CD4-positive, alpha-beta T cell treated with Interleukin-15 for 4 hours (primary cell): ENCODE data around the gene UPF3A.
"Not testable (repeated sequence)": the region's sequence is repeated elsewhere in the genome, so short reads cannot be mapped to it uniquely, and the experiment has no call there.

Experiments
- DNase-seq: peaks from one replicate; pipeline ENCODE4 v3.0.0-alpha.2; 2020; ENCODE audit warnings: low spot score

UPF3A gene

DNA sequence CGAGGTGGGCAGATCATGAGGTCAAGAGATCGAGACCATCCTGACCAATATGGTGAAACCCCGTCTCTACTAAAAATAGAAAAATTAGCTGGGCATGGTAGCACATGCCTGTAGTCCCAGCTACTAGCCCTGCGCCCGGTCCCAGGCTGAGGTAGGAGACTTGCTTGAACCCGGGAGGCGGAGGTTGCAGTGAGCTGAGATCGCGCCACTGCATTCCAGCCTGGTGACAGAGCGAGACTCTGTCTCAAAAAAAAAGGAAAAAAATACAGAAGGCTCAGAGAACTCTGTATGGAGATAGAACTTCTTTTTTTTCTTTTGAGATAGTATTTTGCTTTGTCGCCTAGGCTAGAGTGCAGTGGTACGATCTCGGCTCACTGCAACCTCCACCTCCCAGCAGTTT, 17.1 kb upstream of the UPF3A start:
- DNase-seq, result not testable (repeated sequence)

DNA sequence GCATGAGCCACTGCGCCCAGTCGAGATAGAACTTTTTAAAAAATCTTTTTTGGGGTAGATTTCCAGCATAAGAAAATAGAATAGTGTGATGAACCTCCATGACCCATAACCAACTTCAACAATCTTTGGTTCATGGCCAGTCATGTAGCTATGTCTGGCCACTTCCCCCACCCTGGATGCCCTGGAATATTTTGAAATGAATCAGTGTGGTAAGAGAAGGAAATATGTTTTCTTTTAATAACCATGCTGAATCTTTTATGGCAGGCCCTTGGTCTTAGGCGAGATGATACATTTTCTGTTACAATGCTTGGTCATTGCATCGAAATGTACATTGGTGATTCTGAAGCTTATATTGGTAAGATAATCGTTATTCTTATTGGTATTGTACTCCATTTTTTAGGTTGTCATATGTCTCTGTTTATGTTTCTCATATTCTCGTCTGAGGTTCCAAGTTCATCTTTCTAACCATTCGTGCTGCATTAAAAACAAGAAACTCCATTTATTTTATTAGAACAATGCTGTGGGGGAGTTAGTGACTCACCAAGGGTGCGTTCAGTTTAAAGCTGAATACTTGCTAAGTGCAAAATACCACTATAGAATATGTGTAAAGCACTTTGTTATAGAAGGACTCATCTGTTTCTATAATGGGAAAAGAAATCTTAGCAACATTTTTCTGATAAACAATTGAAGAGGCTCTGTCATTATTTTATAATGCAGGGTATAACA, 16.4 kb upstream of the UPF3A start:
- DNase-seq, result no peak

DNA sequence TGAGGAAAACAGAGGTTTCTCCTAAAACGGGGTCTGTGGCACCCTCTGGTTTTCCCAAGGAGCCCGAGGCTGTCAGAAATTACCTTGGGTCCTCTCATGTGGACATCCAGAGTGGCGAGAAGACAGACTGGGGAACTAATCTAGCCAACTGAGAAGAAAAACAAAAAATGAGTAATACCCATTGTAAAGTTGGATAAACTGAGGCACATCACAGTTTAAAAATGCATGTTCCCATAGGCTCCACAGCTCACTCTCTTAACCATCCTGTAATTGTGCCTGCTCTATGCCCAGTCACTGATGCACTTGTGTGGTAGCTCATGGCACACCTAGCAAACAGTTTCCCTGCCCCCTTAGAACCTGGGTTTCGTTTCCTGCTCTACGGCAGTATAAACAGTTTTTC, 15.2 kb upstream of the UPF3A start:
- no peak for DNase-seq

GRCh38 chr13:114268344-114269280, 12.8 kb upstream of the UPF3A start:
- peak; percentile 24 for DNase-seq

GRCh38 chr13:114269281-114269770, 12.1 kb upstream of the UPF3A start:
- DNase-seq, result no peak

- no peak for DNase-seq
Measured at GRCh38 chr13:114272977-114273376, 8.4 kb upstream of the UPF3A start.

DNA sequence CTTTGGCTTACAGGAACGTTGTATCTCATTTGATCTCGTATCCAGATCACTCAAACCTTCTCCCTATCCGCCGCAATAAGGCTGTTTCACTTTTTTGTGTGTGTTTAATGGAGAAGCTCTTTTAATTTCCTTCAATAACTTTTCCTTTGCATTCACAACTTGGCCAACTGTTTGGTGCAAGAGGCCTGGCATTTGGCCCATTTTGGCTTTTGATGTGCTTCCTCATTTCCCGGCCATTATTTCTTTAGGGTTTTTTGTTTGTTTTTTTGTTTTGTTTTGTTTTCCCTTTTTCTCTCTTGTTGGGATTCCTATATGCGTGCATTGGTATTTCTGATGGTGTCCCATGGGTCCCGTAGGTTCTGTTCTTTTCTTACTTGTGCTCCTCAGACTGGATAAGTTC, 6.1 kb upstream of the UPF3A start:
- DNase-seq, result no peak

- DNase-seq, result no peak
Measured at GRCh38 chr13:114279146-114279545, 2.3 kb upstream of the UPF3A start.

DNA sequence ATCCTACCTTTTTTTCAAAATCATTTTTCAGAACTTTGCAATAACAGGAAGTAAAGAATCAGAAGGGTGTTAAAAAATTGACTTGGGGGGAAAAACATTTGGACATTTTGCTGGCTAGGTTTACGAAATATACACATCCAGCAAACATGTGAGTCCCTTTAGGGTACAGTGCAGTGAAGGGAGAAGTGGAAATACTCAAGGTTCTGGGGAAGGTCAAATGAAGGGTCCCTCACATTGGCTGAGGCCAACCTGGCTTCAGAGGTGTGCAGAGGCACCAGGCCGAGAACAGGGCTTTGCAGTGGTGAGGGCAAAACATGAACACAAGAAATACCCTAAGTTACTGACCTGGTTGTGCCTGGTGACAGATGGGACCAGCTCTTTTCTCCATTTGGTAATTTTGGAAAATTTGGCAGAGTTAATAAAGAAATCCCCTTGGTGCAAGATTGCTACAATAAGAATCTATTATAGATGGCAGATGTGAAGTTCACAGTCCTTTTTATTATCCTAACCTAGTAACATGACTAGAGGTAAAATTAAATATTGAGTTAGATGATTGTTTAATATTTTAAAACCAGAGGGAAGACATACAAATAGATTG, 1.5 kb upstream of the UPF3A start:
- DNase-seq, result no peak

DNA sequence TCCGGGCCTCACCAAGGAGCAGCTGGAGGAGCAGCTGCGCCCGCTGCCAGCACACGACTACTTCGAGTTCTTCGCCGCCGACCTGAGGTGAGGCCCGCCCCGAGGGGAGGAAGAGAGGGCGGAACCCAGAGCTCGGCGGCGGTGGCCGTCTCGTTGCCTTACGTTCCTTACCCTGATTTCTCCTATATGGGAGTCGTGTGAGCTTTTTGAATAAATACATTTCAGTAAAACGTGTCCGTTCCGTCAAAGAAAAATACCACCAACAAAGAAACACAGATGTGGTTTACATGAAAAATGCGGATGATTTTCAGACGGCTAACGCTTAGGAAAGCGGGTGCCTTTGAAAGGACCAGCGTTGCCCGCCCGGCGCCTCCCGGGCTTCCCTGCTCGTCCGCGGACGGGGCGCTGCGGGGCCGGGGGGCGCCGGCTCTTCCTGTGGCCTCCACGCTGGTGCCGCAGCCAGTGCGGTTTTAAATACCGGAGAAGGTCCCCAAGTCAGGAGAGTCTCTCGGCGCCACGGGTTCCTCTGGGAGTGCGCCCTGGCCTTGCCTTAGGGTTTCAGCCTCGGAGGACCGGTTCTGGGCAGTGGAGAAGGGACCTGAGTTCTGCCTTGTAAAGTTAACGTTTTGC, 755 bp downstream of the UPF3A start:
- DNase-seq, result peak; percentile 6

GRCh38 chr13:114283576-114283975, 2.2 kb downstream of the UPF3A start:
- no peak for DNase-seq

GRCh38 chr13:114284680-114285079, 3.3 kb downstream of the UPF3A start:
- DNase-seq, result no peak

- DNase-seq, result no peak
Measured at GRCh38 chr13:114285166-114285808, 3.9 kb downstream of the UPF3A start.

- no peak for DNase-seq
Measured at GRCh38 chr13:114286808-114287207, 5.4 kb downstream of the UPF3A start.

GRCh38 chr13:114288157-114288591, 6.8 kb downstream of the UPF3A start:
- DNase-seq, result no peak

GRCh38 chr13:114296448-114296847, 15.0 kb downstream of the UPF3A start:
- DNase-seq, result no peak

GRCh38 chr13:114296902-114297301, 15.5 kb downstream of the UPF3A start:
- DNase-seq, result no peak

DNA sequence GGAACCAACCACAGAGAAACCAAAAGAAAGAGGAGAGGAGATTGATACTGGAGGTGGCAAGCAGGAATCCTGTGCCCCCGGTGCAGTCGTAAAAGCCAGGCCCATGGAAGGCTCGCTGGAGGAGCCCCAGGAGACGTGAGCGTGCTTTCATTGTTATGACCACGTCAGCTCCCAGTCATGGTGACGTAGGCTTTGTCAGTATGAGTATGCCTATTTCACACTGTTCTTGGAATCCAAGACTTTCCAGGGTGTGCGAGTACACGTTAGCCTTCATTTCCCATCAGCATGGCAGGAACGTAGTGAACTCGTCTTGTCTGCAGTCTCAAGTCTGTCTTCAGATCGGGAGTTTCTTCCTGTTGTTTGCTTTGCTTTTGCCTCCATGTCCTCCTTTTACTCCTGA, 17.5 kb downstream of the UPF3A start:
- DNase-seq, result no peak

DNA sequence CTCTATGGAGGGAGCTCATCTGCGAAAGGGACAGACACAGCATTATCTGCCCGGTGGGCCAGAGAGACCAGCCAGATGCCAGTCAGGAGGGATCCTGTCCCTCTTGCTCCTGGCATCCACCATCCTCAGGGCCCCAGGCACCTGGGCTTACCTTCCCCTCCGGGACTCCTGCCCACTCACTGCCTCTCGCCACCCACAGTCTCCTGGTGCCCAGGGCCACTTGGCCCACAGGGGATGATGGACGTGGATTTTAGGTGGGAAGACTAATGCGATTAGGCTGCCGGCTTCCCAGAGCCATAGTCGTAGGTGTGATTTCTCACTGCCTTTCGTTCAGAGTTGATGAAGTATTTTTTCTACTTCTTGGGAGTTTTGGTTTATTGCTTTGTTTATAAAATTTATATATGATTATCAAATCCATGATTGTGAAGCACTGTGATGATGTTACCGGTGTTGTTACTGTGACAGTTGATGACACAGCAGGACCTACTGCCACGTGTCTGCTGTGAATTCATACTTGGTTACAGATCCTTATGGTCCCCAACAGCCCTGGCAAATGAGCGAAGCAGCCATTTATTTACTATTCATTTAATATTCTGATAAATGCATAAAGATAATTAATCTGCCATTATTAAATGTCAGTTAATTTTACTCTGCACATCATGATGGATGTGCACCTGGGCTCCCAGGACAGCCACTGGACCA, 18.4 kb downstream of the UPF3A start:
- no peak for DNase-seq

GRCh38 chr13:114303700-114304327, 22.4 kb downstream of the UPF3A start:
- DNase-seq, result no peak
